Fibroblast of peridontal ligament (primary cell): Measurements from ENCODE around the gene MMS22L.

ENCODE experiments used
- DNase-seq: peaks from one replicate; pipeline ENCODE4 v3.0.0-alpha.2; 2010; ENCODE audit errors: extremely low read depth

Gene MMS22L

DNA sequence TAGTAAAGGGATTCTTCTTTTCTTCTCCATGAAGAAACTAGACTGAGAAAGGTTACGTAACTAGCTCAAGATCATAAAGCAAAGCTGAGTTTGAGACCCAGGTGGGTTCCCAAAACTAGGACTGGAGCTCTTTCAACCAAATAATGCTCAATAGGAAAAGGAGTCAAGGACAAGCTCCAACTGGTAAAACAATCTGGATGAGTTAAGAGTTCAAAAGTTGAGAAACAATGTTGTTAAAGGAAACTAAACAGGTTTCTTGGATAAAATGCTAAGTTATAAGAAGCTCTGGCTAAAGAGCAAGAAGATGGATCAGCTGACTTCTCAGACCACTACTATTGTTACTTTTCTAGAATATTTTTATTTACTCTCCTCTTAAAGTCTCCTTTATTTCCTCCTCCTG is 137.3 kb downstream of the MMS22L start:
- DNase-seq = no peak

- DNase-seq = no peak
Measured at GRCh38 chr6:97141756-97142155, 141.3 kb downstream of the MMS22L start.

GRCh38 chr6:97138581-97138980 is 144.4 kb downstream of the MMS22L start:
- no peak for DNase-seq

- DNase-seq = no peak
Measured at GRCh38 chr6:97136626-97137358, 146.2 kb downstream of the MMS22L start.

DNA sequence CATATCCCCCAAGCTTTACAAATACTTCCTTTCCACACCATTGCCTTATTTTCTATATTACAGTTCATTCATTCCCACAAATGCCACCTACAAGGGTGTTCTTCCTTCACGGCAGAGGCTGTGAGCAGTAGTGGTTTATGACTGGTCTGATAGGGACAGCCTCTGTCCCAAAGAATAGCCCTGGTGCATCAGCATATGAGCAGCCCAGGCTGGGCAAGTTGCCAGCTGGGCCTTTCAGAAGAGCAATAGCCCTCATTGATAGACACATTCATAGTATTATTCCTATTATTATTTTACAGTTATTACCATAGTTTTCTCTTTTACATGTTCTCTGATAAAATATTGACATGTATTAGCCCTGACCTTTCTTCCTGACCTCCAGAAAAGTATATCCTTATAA is 149.9 kb downstream of the MMS22L start:
- DNase-seq = no peak

DNA sequence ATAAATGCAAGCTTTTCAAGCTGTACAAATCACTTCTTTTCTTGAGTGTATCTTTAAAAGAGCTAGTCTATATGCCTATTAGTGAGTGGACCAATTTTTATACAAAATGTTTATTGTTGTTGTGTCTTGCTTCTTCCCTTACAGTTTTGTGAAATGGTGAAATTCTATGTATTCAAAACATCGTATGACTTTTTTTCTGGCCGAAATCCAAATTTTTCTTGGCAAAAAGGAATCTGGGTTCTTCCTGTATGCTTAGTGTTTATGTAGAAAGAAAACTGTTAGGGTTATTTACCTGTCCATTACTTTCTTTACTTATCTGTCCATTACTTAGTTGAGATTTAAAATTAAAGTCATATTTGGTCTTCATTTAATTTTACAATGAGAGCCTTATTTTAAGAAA is 153.9 kb downstream of the MMS22L start:
- no peak for DNase-seq

- DNase-seq = no peak
Measured at GRCh38 chr6:97128507-97128906, 154.5 kb downstream of the MMS22L start.

DNA sequence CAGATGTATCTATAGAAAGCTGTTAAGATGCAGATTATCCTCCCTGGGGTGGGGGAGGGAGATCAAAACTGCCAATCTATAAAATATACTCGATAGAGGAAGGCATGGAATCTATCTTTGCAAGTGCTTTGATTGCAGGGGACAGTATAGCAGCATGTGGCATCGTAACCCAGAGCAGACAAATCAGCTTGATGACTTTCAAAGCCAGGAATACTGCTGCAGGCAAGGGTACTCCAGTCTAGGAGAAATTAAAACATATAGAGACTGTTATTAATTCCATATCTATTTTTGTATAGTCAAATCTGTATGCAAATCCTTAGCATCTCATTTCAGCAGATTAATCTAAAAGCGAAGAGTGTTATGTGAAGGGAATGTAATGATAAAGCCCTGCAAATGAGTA is 159.4 kb downstream of the MMS22L start:
- no peak for DNase-seq

DNA sequence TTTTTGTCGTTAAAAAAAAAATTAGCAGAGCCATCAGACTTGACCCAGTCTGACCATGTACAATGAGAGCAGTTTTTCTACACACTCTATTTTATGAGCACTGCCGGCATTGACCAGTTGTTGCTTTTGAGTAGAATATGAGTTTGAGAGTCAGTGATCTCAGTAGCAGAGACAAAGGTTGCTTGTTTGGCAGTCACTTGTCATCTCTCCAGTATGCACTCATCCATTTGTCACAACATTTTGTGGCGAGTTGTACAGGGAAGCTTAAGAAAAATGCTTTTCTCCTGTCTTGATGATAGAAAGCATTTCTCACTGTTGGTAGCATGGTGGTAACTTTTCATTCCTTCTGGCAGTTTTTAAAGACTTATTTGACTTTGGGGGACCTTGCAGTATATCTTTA is 159.9 kb downstream of the MMS22L start:
- no peak for DNase-seq

DNA sequence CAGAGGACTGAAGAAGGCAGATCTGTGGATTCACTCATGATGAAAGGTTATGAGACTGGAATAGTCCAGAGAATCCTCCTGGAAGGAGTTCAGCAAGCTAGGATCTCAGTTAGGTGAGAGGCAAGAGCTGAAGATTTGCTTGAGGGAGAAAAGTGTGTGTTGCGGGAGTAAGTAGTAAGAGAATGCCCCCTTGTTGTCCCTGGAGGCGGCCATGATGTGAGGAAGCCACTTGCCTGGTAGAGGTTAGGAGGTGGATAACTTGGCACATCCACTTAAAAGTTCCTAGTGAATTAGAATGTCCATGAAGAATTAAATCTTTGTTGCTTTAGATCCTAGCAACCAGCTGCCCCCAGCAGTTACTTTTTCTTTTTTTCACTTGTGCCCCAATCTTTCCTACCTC is 162.5 kb downstream of the MMS22L start:
- no peak for DNase-seq

GRCh38 chr6:97114645-97115044 is 168.4 kb downstream of the MMS22L start:
- DNase-seq = no peak

DNA sequence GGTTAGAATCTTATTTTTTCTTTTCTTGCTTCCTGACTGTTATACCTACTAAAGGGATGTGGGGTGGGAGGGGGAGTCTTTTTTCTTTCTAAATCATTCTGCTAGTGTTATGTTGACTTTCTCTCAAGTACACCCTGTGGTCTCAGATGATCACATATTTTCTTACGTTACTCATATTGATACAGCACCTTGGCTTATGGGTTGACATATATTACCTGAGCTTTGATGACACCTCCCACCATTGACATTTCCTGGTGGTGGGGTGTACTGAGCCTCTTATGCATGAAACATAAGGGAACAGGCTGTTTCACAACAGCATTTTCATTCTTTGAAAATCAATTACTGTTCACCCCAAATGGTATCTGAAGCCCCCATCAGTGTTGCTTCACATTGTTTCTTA is 169.8 kb downstream of the MMS22L start:
- no peak for DNase-seq

DNA sequence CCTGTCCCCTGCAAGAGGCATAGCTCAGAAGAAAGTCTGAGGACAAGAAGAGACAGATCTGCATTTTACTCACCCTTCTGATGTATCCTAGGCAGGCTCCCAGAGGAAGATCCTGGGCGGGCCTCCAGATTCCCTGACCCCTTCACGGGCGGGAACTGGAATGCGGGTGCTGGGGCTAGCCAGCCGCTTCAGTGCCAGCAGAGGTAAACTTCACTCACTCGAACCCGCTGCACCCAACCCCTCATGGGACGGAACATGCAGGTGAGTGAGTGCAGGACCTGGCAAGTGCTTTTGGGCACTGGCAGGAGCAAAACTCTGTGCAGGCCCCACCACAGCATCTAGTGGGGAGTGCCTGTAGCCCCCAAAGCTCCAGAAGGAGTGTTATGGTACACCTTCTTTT is 171.8 kb downstream of the MMS22L start:
- DNase-seq = no peak

GRCh38 chr6:97110626-97111025 is 172.4 kb downstream of the MMS22L start:
- no peak for DNase-seq

- no peak for DNase-seq
Measured at GRCh38 chr6:97110149-97110548, 172.9 kb downstream of the MMS22L start.

DNA sequence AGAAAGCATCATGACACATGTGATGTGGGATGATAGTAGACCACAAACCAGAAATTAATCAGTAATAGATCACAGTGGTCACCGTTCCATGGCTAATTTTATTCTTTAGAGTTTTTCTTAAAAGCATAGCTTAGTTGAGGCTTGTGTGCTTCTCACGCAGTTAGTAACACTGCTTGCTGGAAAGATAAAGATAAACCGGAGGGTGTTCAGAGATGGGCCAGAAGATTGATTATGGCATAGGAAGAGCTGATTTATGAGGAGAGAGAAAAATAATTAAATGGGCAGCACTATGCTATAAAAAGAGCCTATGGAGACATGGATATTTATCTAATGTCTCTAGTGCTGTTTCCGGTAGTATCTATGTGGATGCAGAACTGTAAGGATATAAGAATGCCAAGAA is 173.6 kb downstream of the MMS22L start:
- no peak for DNase-seq

DNA sequence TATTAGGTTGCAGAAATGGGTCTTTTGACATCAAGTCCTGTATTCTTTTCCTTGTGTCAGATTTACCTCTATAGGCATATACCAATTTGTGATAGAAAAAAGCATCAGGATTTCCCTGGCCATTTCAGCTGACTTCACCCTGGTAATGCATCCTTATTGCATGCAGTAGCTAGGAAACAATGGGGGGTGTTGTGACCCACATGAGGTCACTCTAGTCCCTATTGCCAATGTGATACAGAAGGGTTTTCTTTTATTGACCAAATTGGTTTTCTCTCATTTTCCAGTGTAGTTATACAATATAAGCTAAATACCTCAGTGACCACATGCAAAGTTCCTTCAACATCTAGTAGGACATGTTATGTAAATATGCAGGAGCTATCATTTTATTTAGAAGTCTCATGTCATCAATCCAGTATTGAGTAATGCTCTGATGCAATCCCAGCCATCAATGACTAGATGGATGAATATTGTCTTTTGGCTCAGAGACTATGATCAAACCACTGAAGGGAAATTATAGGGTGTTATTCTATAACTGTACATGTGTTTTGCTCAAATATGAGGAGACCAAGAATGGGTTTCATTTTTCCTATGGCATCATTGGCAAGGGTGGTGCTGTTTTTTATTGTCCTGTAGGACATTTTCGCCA is 180.7 kb downstream of the MMS22L start:
- DNase-seq = peak; percentile 6

DNA sequence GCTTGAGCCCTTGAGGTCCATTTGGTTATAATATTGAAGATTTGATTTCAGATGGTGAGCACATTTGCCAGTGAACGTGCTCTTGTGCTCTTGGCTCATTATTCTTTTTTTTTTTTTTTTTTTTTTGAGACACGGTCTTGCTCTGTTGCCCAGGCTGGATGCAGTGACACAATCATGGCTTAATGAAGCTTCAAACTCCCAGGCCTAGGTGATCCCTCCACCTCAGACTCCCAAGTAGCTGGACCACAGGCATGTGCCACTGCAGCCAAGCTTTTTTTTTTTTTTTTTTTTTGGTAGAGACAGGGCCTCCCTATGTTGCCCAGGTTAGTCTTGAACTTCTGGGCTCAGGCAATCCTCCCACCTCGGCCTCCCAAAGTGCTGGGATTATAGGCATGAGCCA is 182.3 kb downstream of the MMS22L start:
- DNase-seq = no peak

- peak; percentile 40 for DNase-seq
Measured at GRCh38 chr6:97097068-97098047, 185.7 kb downstream of the MMS22L start.

GRCh38 chr6:97095311-97095850 is 187.6 kb downstream of the MMS22L start:
- DNase-seq = no peak

GRCh38 chr6:97094376-97094775 is 188.6 kb downstream of the MMS22L start:
- no peak for DNase-seq

- DNase-seq = no peak
Measured at GRCh38 chr6:97092673-97093305, 190.2 kb downstream of the MMS22L start.
